GM12878 (cell line): ENCODE data around the gene ATP5F1D.

ENCODE experiments used
- CEBPB ChIP-seq, 2 experiments: fragments of 150-350 bp in 1 of 2; IDR thresholded peaks; 2 replicates each; pipeline ENCODE4 v1.6.1; 2012 to 2014; ENCODE audit warnings: low read depth in 2 of 2, low read length in 2 of 2, borderline replicate concordance in 1 of 2, inconsistent platforms in 1 of 2
- CTCF ChIP-seq, 3 experiments: IDR thresholded peaks in 2 of 3; conservative IDR thresholded peaks in 1 of 3; 2 replicates each; pipeline ENCODE4 v1.5.1; 2011; ENCODE audit warnings: low read depth in 3 of 3, low read length in 3 of 3, mild to moderate bottlenecking in 3 of 3, control low read depth in 2 of 3, moderate library complexity in 2 of 3, inconsistent platforms in 1 of 3, mixed read lengths in 1 of 3; ENCODE audit not compliant: control insufficient read depth in 2 of 3, insufficient read depth in 1 of 3; ENCODE audit errors: extremely low read depth in 1 of 3
- EP300 ChIP-seq, 2 experiments: fragments of 150-350 bp in 1 of 2; IDR thresholded peaks; 2 replicates each; pipeline ENCODE4 v1.6.1; 2011 to 2012; ENCODE audit warnings: low read depth in 2 of 2, low read length in 2 of 2, borderline replicate concordance in 1 of 2, improper control_type of control experiment in 1 of 2, inconsistent platforms in 1 of 2; ENCODE audit not compliant: control insufficient read depth in 1 of 2
- ETV6 ChIP-seq, 2 experiments: fragments of 450-650 bp in 1 of 2; IDR thresholded peaks in 1 of 2; conservative IDR thresholded peaks in 1 of 2; 2 replicates each; pipeline ENCODE4 v1.6.1; 2014; ENCODE audit warnings: antibody characterized with exemption in 1 of 2, borderline replicate concordance in 1 of 2, low read depth in 1 of 2, mild to moderate bottlenecking in 1 of 2, moderate library complexity in 1 of 2
- KAT2A ChIP-seq: conservative IDR thresholded peaks from 2 replicates; pipeline ENCODE4 v1.6.1; 2011; ENCODE audit warnings: low read depth, low read length; ENCODE audit not compliant: control insufficient read depth
- PBX3 ChIP-seq: IDR thresholded peaks from 2 replicates; pipeline ENCODE4 v1.6.1; 2011; ENCODE audit warnings: mild to moderate bottlenecking, low read depth, low read length, moderate library complexity; ENCODE audit not compliant: insufficient replicate concordance
- REST ChIP-seq: IDR thresholded peaks from 2 replicates; pipeline ENCODE4 v1.6.1; 2012; ENCODE audit warnings: mild to moderate bottlenecking, low read depth, low read length
- SIX5 ChIP-seq: IDR thresholded peaks from 2 replicates; pipeline ENCODE4 v1.6.1; 2011; ENCODE audit warnings: mild to moderate bottlenecking, low read depth, low read length, moderate library complexity; ENCODE audit not compliant: severe bottlenecking
- TARDBP ChIP-seq: IDR thresholded peaks from 2 replicates; pipeline ENCODE4 v1.6.1; 2016; ENCODE audit warnings: borderline replicate concordance
- ZNF207 ChIP-seq: fragments of 450-650 bp; IDR thresholded peaks from 2 replicates; pipeline ENCODE4 v1.6.1; 2014; ENCODE audit warnings: antibody characterized with exemption, mild to moderate bottlenecking, borderline replicate concordance
- ZNF217 ChIP-seq: fragments of 450-650 bp; IDR thresholded peaks from 2 replicates; pipeline ENCODE4 v1.6.1; 2017; ENCODE audit warnings: antibody characterized with exemption, mild to moderate bottlenecking

GRCh38 chr19:1285737-1286360 is 44.3 kb downstream of the ATP5F1D start, which contains the start of gene EFNA2:
- TF ChIP-seq CTCF (IDR thresholded peaks at IDR 0.05 in 2 of 3, conservative IDR thresholded peaks at IDR 0.05 in 1 of 3; ENCODE audit: control insufficient read depth in 2 of 3, extremely low read depth in 1 of 3, insufficient read depth in 1 of 3, low read depth in 3 of 3, low read length in 3 of 3) (no peak), PBX3 (no peak), ZNF207 (no peak), EP300 (IDR thresholded peaks at IDR 0.05; ENCODE audit: borderline replicate concordance in 1 of 2, control insufficient read depth in 1 of 2, low read depth in 2 of 2, low read length in 2 of 2) (no peak), ZNF217 (no peak), ETV6 (conservative IDR thresholded peaks at IDR 0.05 in 1 of 2, IDR thresholded peaks at IDR 0.05 in 1 of 2; ENCODE audit: borderline replicate concordance in 1 of 2, low read depth in 1 of 2) (no peak), KAT2A (no peak), CEBPB (IDR thresholded peaks at IDR 0.05; ENCODE audit: borderline replicate concordance in 1 of 2, low read depth in 2 of 2, low read length in 2 of 2) (no peak), TARDBP (no peak), REST (no peak), SIX5 (no peak)
